Right lung (tissue), 10 donors: ENCODE data around the gene ACSM3. TPM values are rescaled to one million over a fixed set of nuclear protein-coding genes. Genes with fewer than 3 reads are reported as not detected.
A peak's percentile ranks its signal among the peaks of the same experiment; 100 is the strongest.
"Not testable (repeated sequence)": the region's sequence is repeated elsewhere in the genome, so short reads cannot be mapped to it uniquely, and the experiment has no call there.

Experiments used
- DNase-seq, 2 donors: peaks; one replicate each; pipeline ENCODE4 v3.0.0-alpha.2; 2013
- long read RNA-seq, 8 donors: transcript quantifications; one replicate each; lab custom pipeline, GENCODE V29; 2026
- polyA plus RNA-seq, 5 donors: library from polyadenylated mRNA; unstranded; fragments of 120-200 nt; gene quantifications; one replicate each; pipeline versions ENCODE4 v1.2.1 to v1.2.3, GENCODE V29; 2013; ENCODE audit warnings: inconsistent platforms in 1 of 5, low replicate concordance in 1 of 5; ENCODE audit not compliant: insufficient read length in 5 of 5, insufficient read depth in 1 of 5

ACSM3 gene
- 10 to 100 TPM; 49.6 to 73.2 (median 65.9) TPM for polyA plus RNA-seq
- long read RNA-seq, donor 1, transcript ACSM3-201 (14 exons, 2,845 nt), result major isoform, 8 of 33 reads
- long read RNA-seq, donor 1, partial matches to known transcripts, result 17 of 33 reads
- long read RNA-seq, donor 1, other reads (novel, unspliced or antisense), result 7 of 33 reads
- long read RNA-seq, donor 2, partial matches to known transcripts, result 27 of 39 reads
- long read RNA-seq, donor 2, other reads (novel, unspliced or antisense), result 7 of 39 reads
- long read RNA-seq, donor 3, transcript ACSM3-201 (14 exons, 2,845 nt), result major isoform, 5 of 13 reads
- long read RNA-seq, donor 3, partial matches to known transcripts, result 6 of 13 reads
- long read RNA-seq, donor 3, other reads (novel, unspliced or antisense), result 0 of 13 reads
- long read RNA-seq, donor 4, partial matches to known transcripts, result 5 of 9 reads
- long read RNA-seq, donor 4, other reads (novel, unspliced or antisense), result 0 of 9 reads
- long read RNA-seq, donor 5, partial matches to known transcripts, result 43 of 43 reads
- long read RNA-seq, donor 5, other reads (novel, unspliced or antisense), result 0 of 43 reads
- long read RNA-seq, donor 6, partial matches to known transcripts, result 91 of 111 reads
- long read RNA-seq, donor 6, other reads (novel, unspliced or antisense), result 18 of 111 reads
- long read RNA-seq, donor 7, partial matches to known transcripts, result 17 of 23 reads
- long read RNA-seq, donor 7, other reads (novel, unspliced or antisense), result 5 of 23 reads
- long read RNA-seq, donor 8, partial matches to known transcripts, result 0 of 4 reads
- long read RNA-seq, donor 8, other reads (novel, unspliced or antisense), result 0 of 4 reads

GRCh38 chr16:20763461-20764232, at the start of gene ACSM3:
ACSM3 (plus strand) TSS chr16:20764014; CDS start chr16:20770035, 6,021 bp downstream.
- peak; percentile 72 to 74 for DNase-seq

- DNase-seq, result not testable (repeated sequence)
These were observed 46.1 kb upstream of the ACSM3 start for GRCh38 chr16:20717718-20718117.

GRCh38 chr16:20720251-20720650, 43.6 kb upstream of the ACSM3 start:
- DNase-seq, result no peak

- no peak for DNase-seq
These were observed 37.2 kb upstream of the ACSM3 start for GRCh38 chr16:20726661-20727060.

GRCh38 chr16:20727181-20727580, 36.6 kb upstream of the ACSM3 start:
- no peak for DNase-seq

GRCh38 chr16:20729141-20729540, 34.7 kb upstream of the ACSM3 start:
- no peak for DNase-seq

GRCh38 chr16:20734056-20734455, 29.8 kb upstream of the ACSM3 start:
- no peak for DNase-seq

GRCh38 chr16:20734782-20735181, 29.0 kb upstream of the ACSM3 start:
- DNase-seq, result no peak

GRCh38 chr16:20735490-20735889, 28.3 kb upstream of the ACSM3 start:
- no peak for DNase-seq

- DNase-seq, result no peak
These were observed 23.6 kb upstream of the ACSM3 start for GRCh38 chr16:20740007-20740883.

- DNase-seq, result peak; percentile 81 to 82
These were observed 22.8 kb upstream of the ACSM3 start for GRCh38 chr16:20740901-20741521.

GRCh38 chr16:20741554-20742285, 22.1 kb upstream of the ACSM3 start, which contains the start of gene THUMPD1:
THUMPD1 (minus strand) TSS chr16:20741818; CDS start chr16:20741739, 79 bp downstream.
- peak; percentile 91 to 92 for DNase-seq

- no peak for DNase-seq
These were observed 20.2 kb upstream of the ACSM3 start for GRCh38 chr16:20743591-20743990.

- no peak for DNase-seq
These were observed 18.8 kb upstream of the ACSM3 start for GRCh38 chr16:20744922-20745440.

GRCh38 chr16:20746461-20746860, 17.4 kb upstream of the ACSM3 start:
- no peak for DNase-seq

- no peak for DNase-seq
These were observed 16.6 kb upstream of the ACSM3 start for GRCh38 chr16:20747030-20747816.

- DNase-seq, result no peak
These were observed 14.3 kb upstream of the ACSM3 start for GRCh38 chr16:20749474-20749873.

- no peak for DNase-seq
These were observed 13.3 kb upstream of the ACSM3 start for GRCh38 chr16:20750558-20750957.
